ENCODE measurements around the gene MINDY3.

Gene MINDY3

GRCh38 chr10:15841696-15842095, 18.6 kb downstream of the MINDY3 start (continued):
- TF ChIP-seq ZNF792 (tag by site-specific recombination; IDR thresholded peaks at IDR 0.05), result no peak
- TF ChIP-seq PRDM6 (tag by site-specific recombination; IDR thresholded peaks at IDR 0.05), result no peak
- TF ChIP-seq ZBTB26 (tag by site-specific recombination; optimal IDR thresholded peaks at IDR 0.05), result no peak
- TF ChIP-seq ZNF140 (tag by site-specific recombination; IDR thresholded peaks at IDR 0.05), result no peak

GRCh38 chr10:15836807-15837206, 23.5 kb downstream of the MINDY3 start:
- Histone ChIP-seq H3K4me1 (ENCODE audit: control insufficient read depth, insufficient read depth, low read length) (no peaks in the 10 kb centered on the region), H3K9me3 (ENCODE audit: control insufficient read depth, insufficient read depth, low read depth, low read length) (no peaks in the 10 kb centered on the region), H3K4me3 (ENCODE audit: low read depth, low read length) (no peak overlapping the region), H3K36me3 (ENCODE audit: control insufficient read depth in 2 of 2, insufficient read depth in 1 of 2, low read length in 2 of 2) (peaks cover 16 to 23% of the 10 kb centered on the region in 2 experiments), H3K27ac (ENCODE audit: extremely low read depth, low read depth, low read length) (no peak overlapping the region)
- ChIA-PET CTCF (interaction anchor here (0.6 to 1.5 kb wide), 2 partner anchors 410 to 661 kb away, joined by 3 to 4 read pairs; no protein-coding TSS in a partner anchor), POLR2A (no interaction called here)
- TF ChIP-seq ZSCAN30 (tag by site-specific recombination; IDR thresholded peaks at IDR 0.05) (no peak), ZNF175 (tag by site-specific recombination; IDR thresholded peaks at IDR 0.05) (no peak), TCF7L2 (IDR thresholded peaks at IDR 0.05; ENCODE audit: borderline replicate concordance, low read depth, low read length) (peak; percentile 28; the same call in 1 of the 2 replicates), TRIM28 (IDR thresholded peaks at IDR 0.05; ENCODE audit: borderline replicate concordance, low read length) (no peak)

- H3K9me3 ChIP-seq (ENCODE audit: control insufficient read depth, insufficient read depth, low read depth, low read length), result no peaks in the 10 kb centered on the region
- no peak for TF ChIP-seq MEIS1 (CRISPR knock-in tag; IDR thresholded peaks at IDR 0.05; ENCODE audit: borderline replicate concordance)
- no peak for TF ChIP-seq ZNF292 (tag by site-specific recombination; IDR thresholded peaks at IDR 0.05; ENCODE audit: borderline replicate concordance, low read depth)
- no peak for TF ChIP-seq ZNF654 (tag by site-specific recombination; IDR thresholded peaks at IDR 0.05; ENCODE audit: low read depth)
- TF ChIP-seq, protein P1, sequence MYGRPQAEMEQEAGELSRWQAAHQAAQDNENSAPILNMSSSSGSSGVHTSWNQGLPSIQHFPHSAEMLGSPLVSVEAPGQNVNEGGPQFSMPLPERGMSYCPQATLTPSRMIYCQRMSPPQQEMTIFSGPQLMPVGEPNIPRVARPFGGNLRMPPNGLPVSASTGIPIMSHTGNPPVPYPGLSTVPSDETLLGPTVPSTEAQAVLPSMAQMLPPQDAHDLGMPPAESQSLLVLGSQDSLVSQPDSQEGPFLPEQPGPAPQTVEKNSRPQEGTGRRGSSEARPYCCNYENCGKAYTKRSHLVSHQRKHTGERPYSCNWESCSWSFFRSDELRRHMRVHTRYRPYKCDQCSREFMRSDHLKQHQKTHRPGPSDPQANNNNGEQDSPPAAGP (tag by site-specific recombination; IDR thresholded peaks at IDR 0.05), result no peak
- TF ChIP-seq ZNF521 (tag by site-specific recombination; IDR thresholded peaks at IDR 0.05), result no peak
- TF ChIP-seq ZNF354C (tag by site-specific recombination; IDR thresholded peaks at IDR 0.05; ENCODE audit: borderline replicate concordance, low read depth), result no peak
- no peak for TF ChIP-seq ZNF274 (IDR thresholded peaks at IDR 0.05; ENCODE audit: low read length)
- no peak for TF ChIP-seq ZNF274 (tag by site-specific recombination; IDR thresholded peaks at IDR 0.05; ENCODE audit: borderline replicate concordance)
- TF ChIP-seq ZNF747 (tag by site-specific recombination; IDR thresholded peaks at IDR 0.05), result no peak
- TF ChIP-seq SP7 (tag by site-specific recombination; IDR thresholded peaks at IDR 0.05), result no peak
- no peak for TF ChIP-seq ZNF768 (tag by site-specific recombination; IDR thresholded peaks at IDR 0.05)
- no peak for TF ChIP-seq ZNF248 (tag by site-specific recombination; IDR thresholded peaks at IDR 0.05)
- no peak for TF ChIP-seq ZFP41 (tag by site-specific recombination; IDR thresholded peaks at IDR 0.05; ENCODE audit: borderline replicate concordance)
- no peak for TF ChIP-seq ZBTB26 (tag by site-specific recombination; optimal IDR thresholded peaks at IDR 0.05)
- no peak for TF ChIP-seq ZNF146 (tag by site-specific recombination; IDR thresholded peaks at IDR 0.05)
- TF ChIP-seq ZNF704 (tag by site-specific recombination; IDR thresholded peaks at IDR 0.05), result no peak
- TF ChIP-seq SP2 (tag by site-specific recombination; IDR thresholded peaks at IDR 0.05), result no peak
- no peak for TF ChIP-seq SETDB1 (IDR thresholded peaks at IDR 0.05; ENCODE audit: insufficient read length, low read length)
- TF ChIP-seq ZBTB21 (tag by site-specific recombination; IDR thresholded peaks at IDR 0.05), result no peak
- no peak for TF ChIP-seq ZNF548 (tag by site-specific recombination; IDR thresholded peaks at IDR 0.05)
- H3K4me3 ChIP-seq (ENCODE audit: low read depth, low read length), result no peak overlapping the region
- POLR2A ChIA-PET, result no interaction called here
- H3K4me1 ChIP-seq (ENCODE audit: control insufficient read depth, insufficient read depth, low read length), result no peaks in the 10 kb centered on the region
- CTCF ChIA-PET, result interaction anchor here (0.8 kb wide), 1 partner anchor 401 kb away, joined by 3 read pairs; no protein-coding TSS in a partner anchor
- no peak overlapping the region for H3K27ac ChIP-seq (ENCODE audit: extremely low read depth, low read depth, low read length)
- H3K36me3 ChIP-seq (ENCODE audit: control insufficient read depth in 2 of 2, insufficient read depth in 1 of 2, low read length in 2 of 2), result peaks cover 22 to 49% of the 10 kb centered on the region in 2 experiments
Measured at GRCh38 chr10:15829495-15829894, 30.8 kb downstream of the MINDY3 start.

Measured in HEK293 (cell line).